A549 (cell line): Measurements from ENCODE around the gene NUP50. TPM values are rescaled to one million over a fixed set of nuclear protein-coding genes. Genes with fewer than 3 reads are reported as not detected.

Experiments used
- ATAC-seq, 2 experiments: fragments of 200-7000 bp in 1 of 2; fragments of >200 bp in 1 of 2; cut with Nextera tagmentation in 1 of 2; cut with Tn5 transposase in 1 of 2; 3 replicates each; pipeline versions ENCODE4 v1.8.0 to v1.9.1; 2018 to 2020; ENCODE audit warnings: mild to moderate bottlenecking in 1 of 2, moderate library complexity in 1 of 2
- CTCF ChIA-PET: fragments of 300-600 bp; sonication (Branson Sonifier 250); formaldehyde crosslinking; extraction: SDS; loops from one replicate; lab custom pipeline; 2021; ENCODE audit warnings: antibody characterized with exemption, inconsistent platforms; lab: Yijun Ruan, JAX
- POLR2A ChIA-PET: fragments of 350-600 bp; formaldehyde crosslinking; extraction: SDS; loops from one replicate; lab custom pipeline; 2021; ENCODE audit warnings: antibody characterized with exemption, inconsistent platforms; lab: Yijun Ruan, JAX
- DNase-seq, 2 experiments: peaks; one replicate each; pipeline versions ENCODE4 v3.0.0 to v3.0.0-alpha.2; 2011 to 2016; ENCODE audit warnings: low read depth in 1 of 2, low spot score in 1 of 2
- FAIRE-seq: peaks from 2 replicates; lab custom pipeline; 2011; peaks lifted over from hg19 to GRCh38; lab: Jason Lieb, UNC
- H3K27ac ChIP-seq, 2 experiments: fragments of >200 bp; sonication (Bioruptor Twin); formaldehyde crosslinking; 3 replicates each; pipeline ENCODE4 v1.5.1; 2016 to 2017
- H3K4me1 ChIP-seq: fragments of >200 bp; sonication (Bioruptor Twin); formaldehyde crosslinking; 3 replicates; pipeline ENCODE4 v1.6.1; 2016
- H3K4me2 ChIP-seq: fragments of >200 bp; sonication (Bioruptor Twin); formaldehyde crosslinking; 3 replicates; pipeline ENCODE4 v1.6.1; 2016
- H3K4me3 ChIP-seq: fragments of >200 bp; sonication (Bioruptor Twin); formaldehyde crosslinking; 3 replicates; pipeline ENCODE4 v1.5.1; 2016
- H3K9me3 ChIP-seq: fragments of >200 bp; sonication (Bioruptor Twin); formaldehyde crosslinking; 3 replicates; pipeline ENCODE4 v1.6.1; 2016
- CEBPB ChIP-seq, 2 experiments: fragments of >200 bp in 1 of 2; sonication (Bioruptor Twin) in 1 of 2; formaldehyde crosslinking in 1 of 2; IDR thresholded peaks; 2 replicates each; pipeline ENCODE4 v1.6.1; 2012 to 2016
- CHD2 ChIP-seq: fragments of 150-350 bp; IDR thresholded peaks from 2 replicates; pipeline ENCODE4 v1.6.1; 2014; ENCODE audit warnings: low read length; ENCODE audit not compliant: partially characterized antibody
- CHD4 ChIP-seq: fragments of 200-600 bp; sonication (generic); IDR thresholded peaks from 2 replicates; pipeline ENCODE4 v1.6.1; 2016; ENCODE audit warnings: antibody characterized with exemption, mild to moderate bottlenecking, borderline replicate concordance
- CTCF ChIP-seq: fragments of >200 bp; sonication (Bioruptor Twin); formaldehyde crosslinking; IDR thresholded peaks from 3 replicates; pipeline ENCODE4 v1.5.1; 2016
- E2F6 ChIP-seq: IDR thresholded peaks from 2 replicates; pipeline ENCODE4 v1.6.1; 2012; ENCODE audit warnings: low read depth, borderline replicate concordance
- EHF ChIP-seq: fragments of 250-450 bp; sonication (Bioruptor Pico); IDR thresholded peaks from 2 replicates; pipeline ENCODE4 v1.5.0; 2020; ENCODE audit warnings: mild to moderate bottlenecking
- EP300 ChIP-seq, 2 experiments: fragments of >200 bp; sonication (Bioruptor Twin); formaldehyde crosslinking; IDR thresholded peaks; 2 replicates in 1 of 2; 3 replicates in 1 of 2; pipeline ENCODE4 v1.6.1; 2016 to 2017
- HDAC2 ChIP-seq: fragments of 200-600 bp; sonication (generic); IDR thresholded peaks from 2 replicates; pipeline ENCODE4 v1.6.1; 2016
- HMGXB4 ChIP-seq: fragments of 250-450 bp; sonication (Bioruptor Pico); IDR thresholded peaks from 2 replicates; pipeline ENCODE4 v1.5.0; 2021; ENCODE audit warnings: mild to moderate bottlenecking, moderate library complexity, borderline replicate concordance
- HOXA7 ChIP-seq: fragments of 250-450 bp; sonication (Bioruptor Pico); IDR thresholded peaks from 2 replicates; pipeline ENCODE4 v1.5.0; 2020; ENCODE audit warnings: mild to moderate bottlenecking, moderate library complexity
- JUNB ChIP-seq: fragments of >200 bp; sonication (Bioruptor Twin); formaldehyde crosslinking; IDR thresholded peaks from 2 replicates; pipeline ENCODE4 v1.6.1; 2016
- KDM1A ChIP-seq: fragments of 200-600 bp; sonication (generic); IDR thresholded peaks from 2 replicates; pipeline ENCODE4 v1.6.1; 2016; ENCODE audit warnings: low read depth, mild to moderate bottlenecking
- MAFK ChIP-seq: fragments of 450-650 bp; IDR thresholded peaks from 2 replicates; pipeline ENCODE4 v1.6.1; 2014; ENCODE audit not compliant: partially characterized antibody
- NFE2L2 ChIP-seq: fragments of 150-350 bp; conservative IDR thresholded peaks from 2 replicates; pipeline ENCODE4 v1.6.1; 2014; ENCODE audit warnings: low read length
- POLR2A ChIP-seq: IDR thresholded peaks from 2 replicates; pipeline ENCODE4 v1.6.1; 2012; ENCODE audit warnings: mild to moderate bottlenecking, low read length
- SMC3 ChIP-seq: fragments of >200 bp; sonication (Bioruptor Twin); formaldehyde crosslinking; IDR thresholded peaks from 3 replicates; pipeline ENCODE4 v1.6.1; 2018; ENCODE audit warnings: inconsistent platforms
- USF2 ChIP-seq: fragments of 450-650 bp; IDR thresholded peaks from 2 replicates; pipeline ENCODE4 v1.6.1; 2014; ENCODE audit warnings: antibody characterized with exemption
- WGBS: methylation state at CpG from one replicate; pipeline ENCODE4 v1.1.6; 2017; ENCODE audit errors: missing lambda C conversion rate; 5-methylcytosine and 5-hydroxymethylcytosine counted together
- polyA plus RNA-seq, 4 experiments: library from polyadenylated mRNA; depleted of rRNA in 3 of 4; stranded (reverse); fragments of >200 nt; fragmentation: RNase III in 1 of 4; extraction: RNeasy Plus Mini Kit Qiagen cat#74134 plus additional on column Dnase treatment in 1 of 4; gene quantifications; 2 replicates in 3 of 4; 3 replicates in 1 of 4; pipeline ENCODE4 v1.2.3, GENCODE V29; 2011 to 2017

NUP50 gene
- polyA plus RNA-seq, 2 of the 4 experiments (the other 2 are of a cell fraction), result 16.7 to 25.3 TPM

DNA sequence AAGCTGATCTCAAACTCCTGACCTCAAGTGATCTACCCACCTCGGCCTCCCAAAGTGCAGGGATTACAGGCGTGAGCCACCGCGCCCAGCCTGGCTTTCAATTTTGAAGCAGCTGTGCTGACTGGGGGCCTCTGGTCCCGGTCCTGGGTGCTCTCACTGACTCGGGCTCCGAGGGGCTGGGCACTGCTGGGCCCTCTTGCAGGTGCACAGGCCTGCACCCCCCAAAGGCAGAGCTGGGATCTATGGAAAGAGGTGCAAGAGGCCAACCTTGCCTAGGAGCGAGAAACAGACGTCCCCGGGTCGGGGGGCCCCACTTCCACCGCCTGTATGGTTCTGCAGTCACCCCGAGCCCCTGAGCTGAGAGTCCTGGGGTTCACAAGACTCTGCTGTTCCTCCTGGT is 43.8 kb downstream of the NUP50 start:
- Histone ChIP-seq H3K9me3 (no peaks in the 10 kb centered on the region), H3K4me2 (no peak overlapping the region)
- FAIRE-seq (no peak), DNase-seq (no peak)
- POLR2A ChIA-PET, result no interaction called here
- 98% methylated on average over 11 of the region's 13 CpGs for WGBS
- TF ChIP-seq USF2, result no peak
- TF ChIP-seq KDM1A, result no peak
- TF ChIP-seq MAFK, result no peak
- TF ChIP-seq JUNB, result no peak
- no peak for TF ChIP-seq HDAC2
- TF ChIP-seq EP300 (IDR thresholded peaks at IDR 0.05), result no peak
- no peak for TF ChIP-seq HOXA7 (CRISPR knock-in tag)
- no peak for TF ChIP-seq CEBPB (IDR thresholded peaks at IDR 0.05)
- TF ChIP-seq SMC3, result no peak
- TF ChIP-seq CHD4, result no peak
- no peak for TF ChIP-seq EHF (CRISPR knock-in tag)
- TF ChIP-seq, all 56 proteins: peak for 0
- peaks cover 23% of the 10 kb centered on the region for H3K4me1 ChIP-seq
- H3K27ac ChIP-seq, result no peak overlapping the region
- H3K4me3 ChIP-seq, result no peak overlapping the region
- CTCF ChIA-PET, result interaction anchor here (1.9 to 3.9 kb wide), 2 partner anchors 16 to 19 kb away, joined by 6 to 17 read pairs; no protein-coding TSS in a partner anchor
- ATAC-seq, result no peak

GRCh38 chr22:45207981-45208664 is 44.4 kb downstream of the NUP50 start:
- Histone ChIP-seq H3K27ac (no peak overlapping the region), H3K4me1 (peaks cover 27% of the 10 kb centered on the region), H3K4me2 (no peak overlapping the region), H3K9me3 (no peaks in the 10 kb centered on the region), H3K4me3 (no peak overlapping the region)
- 91% methylated on average over 17 of the region's 24 CpGs for WGBS
- DNase-seq (no peak), FAIRE-seq (no peak), ATAC-seq (no peak)
- CTCF ChIA-PET, result interaction anchor here (0.8 to 3.9 kb wide), 8 partner anchors 11 to 342 kb away, joined by 3 to 17 read pairs (median 4); no protein-coding TSS in a partner anchor
- POLR2A ChIA-PET, result no interaction called here
- TF ChIP-seq MAFK (no peak), E2F6 (no peak), HMGXB4 (CRISPR knock-in tag) (no peak), NFE2L2 (no peak), CHD2 (no peak), CTCF (no peak), USF2 (no peak), JUNB (no peak), CEBPB (IDR thresholded peaks at IDR 0.05) (no peak), POLR2A (no peak)
